H1 (cell line): ENCODE measurements around the gene DRGX. TPM values are rescaled to one million over a fixed set of nuclear protein-coding genes. Genes with fewer than 3 reads are reported as not detected.

Source experiments
- CTCF ChIA-PET: fragments of 300-600 bp; sonication (Branson Sonifier 250); formaldehyde crosslinking; loops from one replicate; lab custom pipeline; 2021; ENCODE audit not compliant: partially characterized antibody; lab: Charles Lee
- POLR2A ChIA-PET: fragments of 300-600 bp; sonication (Branson Sonifier 250); formaldehyde crosslinking; loops from one replicate; lab custom pipeline; 2021; ENCODE audit warnings: inconsistent platforms; ENCODE audit not compliant: partially characterized antibody; lab: Charles Lee
- DNase-seq, 2 experiments: peaks; one replicate each; pipeline versions ENCODE4 v3.0.0 to v3.0.0-alpha.2; 2010 to 2022; ENCODE audit warnings: low spot score in 2 of 2, low read depth in 1 of 2, mixed read lengths in 1 of 2
- FAIRE-seq: peaks from 2 replicates; lab custom pipeline; 2011; peaks lifted over from hg19 to GRCh38; lab: Jason Lieb, UNC
- H2AFZ ChIP-seq: 2 replicates; pipeline ENCODE4 v1.8.1; 2012; ENCODE audit warnings: low read length, inconsistent platforms
- H2AK5ac ChIP-seq: 2 replicates; pipeline ENCODE4 v1.6.1; 2013; ENCODE audit warnings: low read depth, low read length
- H2BK120ac ChIP-seq: replicated peaks from 2 replicates; pipeline ENCODE3; 2013; ENCODE audit warnings: low read depth, low read length, inconsistent platforms
- H2BK12ac ChIP-seq: 2 replicates; pipeline ENCODE4 v1.6.1; 2013; ENCODE audit warnings: low read depth, low read length
- H2BK15ac ChIP-seq: 2 replicates; pipeline ENCODE4 v1.6.1; 2013; ENCODE audit warnings: low read length
- H2BK20ac ChIP-seq: 2 replicates; pipeline ENCODE4 v1.6.1; 2013; ENCODE audit warnings: low read length
- H2BK5ac ChIP-seq: 2 replicates; pipeline ENCODE4 v1.6.1; 2013; ENCODE audit warnings: low read depth, low read length
- H3K14ac ChIP-seq: 2 replicates; pipeline ENCODE4 v1.6.1; 2013; ENCODE audit warnings: inconsistent platforms; ENCODE audit not compliant: insufficient read length
- H3K18ac ChIP-seq: 2 replicates; pipeline ENCODE4 v1.6.1; 2013; ENCODE audit warnings: low read length; ENCODE audit errors: extremely low read depth
- H3K23ac ChIP-seq: 2 replicates; pipeline ENCODE4 v1.6.1; 2013; ENCODE audit warnings: inconsistent platforms; ENCODE audit not compliant: insufficient read length
- H3K23me2 ChIP-seq: 2 replicates; pipeline ENCODE4 v1.6.1; 2013; ENCODE audit warnings: low read depth, low read length
- H3K27ac ChIP-seq: 2 replicates; pipeline ENCODE4 v1.6.1; 2011; ENCODE audit warnings: low read depth, low read length, inconsistent platforms
- H3K27me3 ChIP-seq, 4 experiments: replicated peaks in 1 of 4; 1 replicate in 1 of 4; 2 replicates in 3 of 4; pipeline versions ENCODE4 v1.6.1 to v1.8.1; 2011 to 2013; ENCODE audit warnings: low read length in 3 of 4, mild to moderate bottlenecking in 3 of 4, inconsistent platforms in 2 of 4, mixed read lengths in 2 of 4, moderate library complexity in 1 of 4; ENCODE audit not compliant: control insufficient read depth in 3 of 4, insufficient read depth in 3 of 4; ENCODE audit errors: extremely low read depth in 1 of 4
- H3K36me3 ChIP-seq, 4 experiments: 2 replicates each; pipeline versions ENCODE4 v1.6.1 to v1.8.1; 2011 to 2013; ENCODE audit warnings: mild to moderate bottlenecking in 4 of 4, low read length in 3 of 4, moderate library complexity in 2 of 4, control low read depth in 1 of 4, inconsistent platforms in 1 of 4; ENCODE audit not compliant: insufficient read depth in 4 of 4, control insufficient read depth in 2 of 4
- H3K4ac ChIP-seq: replicated peaks from 2 replicates; pipeline ENCODE3; 2013; ENCODE audit warnings: low read length, low read depth, mixed read lengths, inconsistent platforms; ENCODE audit not compliant: insufficient read length
- H3K4me1 ChIP-seq, 4 experiments: replicated peaks in 1 of 4; 1 replicate in 1 of 4; 2 replicates in 3 of 4; pipeline versions ENCODE4 v1.6.1 to v1.8.1; 2011 to 2013; ENCODE audit warnings: low read length in 3 of 4, inconsistent platforms in 2 of 4, mixed read lengths in 1 of 4; ENCODE audit not compliant: insufficient read depth in 4 of 4, control insufficient read depth in 3 of 4
- H3K4me2 ChIP-seq, 2 experiments: 2 replicates each; pipeline versions ENCODE4 v1.6.1 to v1.8.1; 2011 to 2013; ENCODE audit warnings: low read depth in 2 of 2, low read length in 2 of 2, control low read depth in 1 of 2, inconsistent platforms in 1 of 2, mild to moderate bottlenecking in 1 of 2; ENCODE audit not compliant: insufficient read depth in 1 of 2
- H3K4me3 ChIP-seq, 4 experiments: fragments of 200-600, 300-600 bp in 1 of 4; sonication (generic), shearing (Covaris generic), sonication (Bioruptor Twin) in 1 of 4; 2 replicates each; pipeline versions ENCODE4 v1.5.1 to v1.8.1; 2011 to 2016; ENCODE audit warnings: low read length in 4 of 4, low read depth in 3 of 4, control low read depth in 2 of 4, inconsistent platforms in 2 of 4, mild to moderate bottlenecking in 2 of 4, mixed read lengths in 1 of 4, moderate library complexity in 1 of 4; ENCODE audit not compliant: insufficient read depth in 2 of 4; ENCODE audit errors: extremely low read depth in 1 of 4
- H3K56ac ChIP-seq: replicated peaks from 2 replicates; pipeline ENCODE3; 2013; ENCODE audit warnings: low read depth, mild to moderate bottlenecking, mixed read lengths, low read length, inconsistent platforms; ENCODE audit not compliant: insufficient read length
- H3K79me1 ChIP-seq: 2 replicates; pipeline ENCODE4 v1.6.1; 2013; ENCODE audit warnings: low read depth, low read length, control low read depth
- H3K79me2 ChIP-seq, 2 experiments: 2 replicates each; pipeline versions ENCODE4 v1.6.1 to v1.8.1; 2012 to 2013; ENCODE audit warnings: low read length in 2 of 2, mild to moderate bottlenecking in 2 of 2, inconsistent platforms in 1 of 2; ENCODE audit not compliant: insufficient read depth in 2 of 2, control insufficient read depth in 1 of 2
- H3K9ac ChIP-seq, 4 experiments: replicated peaks in 1 of 4; 1 replicate in 1 of 4; 2 replicates in 3 of 4; pipeline versions ENCODE4 v1.6.1 to v1.8.1; 2011 to 2013; ENCODE audit warnings: low read depth in 3 of 4, low read length in 3 of 4, control low read depth in 2 of 4, mild to moderate bottlenecking in 2 of 4, moderate library complexity in 2 of 4, inconsistent platforms in 1 of 4; ENCODE audit errors: extremely low read depth in 1 of 4
- H3K9me3 ChIP-seq, 2 experiments: 2 replicates each; pipeline versions ENCODE4 v1.6.1 to v1.8.1; 2012 to 2013; ENCODE audit warnings: mild to moderate bottlenecking in 2 of 2, moderate library complexity in 2 of 2, control low read depth in 1 of 2, inconsistent platforms in 1 of 2, low read depth in 1 of 2, low read length in 1 of 2, mixed read lengths in 1 of 2; ENCODE audit not compliant: insufficient read depth in 2 of 2
- H4K20me1 ChIP-seq, 2 experiments: replicated peaks in 1 of 2; 2 replicates each; pipeline versions ENCODE3 to v1.8.1; 2011 to 2013; ENCODE audit warnings: inconsistent platforms in 2 of 2, low read length in 2 of 2, mild to moderate bottlenecking in 1 of 2; ENCODE audit not compliant: insufficient read depth in 2 of 2, control insufficient read depth in 1 of 2
- H4K5ac ChIP-seq: 2 replicates; pipeline ENCODE4 v1.6.1; 2013; ENCODE audit warnings: low read length, low read depth, mixed read lengths, inconsistent platforms; ENCODE audit not compliant: insufficient read length
- H4K8ac ChIP-seq: 2 replicates; pipeline ENCODE4 v1.8.0; 2013; ENCODE audit warnings: mild to moderate bottlenecking, moderate library complexity, low read length, inconsistent platforms; ENCODE audit not compliant: insufficient read depth; ENCODE audit errors: extremely low read depth
- H4K91ac ChIP-seq: replicated peaks from 2 replicates; pipeline ENCODE3; 2013; ENCODE audit warnings: low read length, mixed read lengths, inconsistent platforms; ENCODE audit not compliant: insufficient read length
- BACH1 ChIP-seq: IDR thresholded peaks from 2 replicates; pipeline ENCODE4 v1.6.1; 2012; ENCODE audit warnings: low read length, improper control_type of control experiment
- BRCA1 ChIP-seq: IDR thresholded peaks from 2 replicates; pipeline ENCODE4 v1.6.1; 2012; ENCODE audit warnings: low read depth, low read length, improper control_type of control experiment
- CBX8 ChIP-seq: fragments of 300-800, 300-1000 bp; sonication (generic); IDR thresholded peaks from 2 replicates; pipeline ENCODE4 v1.7.1; 2016; ENCODE audit warnings: low read depth, low read length, borderline replicate concordance
- CHD2 ChIP-seq: IDR thresholded peaks from 2 replicates; pipeline ENCODE4 v1.6.1; 2012; ENCODE audit warnings: low read length, improper control_type of control experiment
- CTBP2 ChIP-seq: IDR thresholded peaks from 2 replicates; pipeline ENCODE4 v1.7.0; 2011; ENCODE audit warnings: borderline replicate concordance, mild to moderate bottlenecking, moderate library complexity, mixed read lengths, low read length; ENCODE audit not compliant: insufficient read depth, insufficient read length
- EP300 ChIP-seq, 2 experiments: IDR thresholded peaks; 1 replicate in 1 of 2; 2 replicates in 1 of 2; pipeline ENCODE4 v1.6.1; 2011 to 2012; ENCODE audit warnings: low read depth in 2 of 2, low read length in 2 of 2, mild to moderate bottlenecking in 2 of 2, borderline replicate concordance in 1 of 2, inconsistent platforms in 1 of 2, moderate library complexity in 1 of 2
- JUN ChIP-seq: IDR thresholded peaks from 2 replicates; pipeline ENCODE4 v1.6.1; 2011; ENCODE audit warnings: low read depth, mild to moderate bottlenecking, improper control_type of control experiment, low read length
- NANOG ChIP-seq: IDR thresholded peaks from 2 replicates; pipeline ENCODE4 v1.6.1; 2011; ENCODE audit warnings: low read length, low read depth, mild to moderate bottlenecking, inconsistent platforms; ENCODE audit not compliant: insufficient read depth, poor library complexity, severe bottlenecking
- RBBP5 ChIP-seq: IDR thresholded peaks from 2 replicates; pipeline ENCODE4 v1.7.1; 2012; ENCODE audit warnings: low read depth, mild to moderate bottlenecking, inconsistent platforms, low read length, moderate library complexity, borderline replicate concordance
- SP4 ChIP-seq: IDR thresholded peaks from 2 replicates; pipeline ENCODE4 v1.6.1; 2012; ENCODE audit warnings: low read length, inconsistent platforms
- SRF ChIP-seq: IDR thresholded peaks from 2 replicates; pipeline ENCODE4 v1.6.1; 2011; ENCODE audit warnings: mild to moderate bottlenecking, low read depth, low read length, moderate library complexity
- WGBS, 2 experiments: shearing (Covaris generic) in 1 of 2; methylation state at CpG; one replicate each; pipeline versions ENCODE4 v1.1.6 to v1.1.7; 2013 to 2015; ENCODE audit warnings: low lambda C conversion rate in 2 of 2, mixed read lengths in 2 of 2, inconsistent platforms in 1 of 2, low coverage in 1 of 2, missing lambda C conversion rate in 1 of 2; ENCODE audit not compliant: insufficient replicate concordance in 2 of 2, insufficient coverage in 1 of 2, insufficient read length in 1 of 2; ENCODE audit errors: extremely low coverage in 1 of 2, missing lambda C conversion rate in 1 of 2; 5-methylcytosine and 5-hydroxymethylcytosine counted together
- polyA plus RNA-seq, 7 experiments: library from polyadenylated mRNA; depleted of rRNA in 3 of 7; stranded (reverse) in 5 of 7; unstranded in 2 of 7; fragments of >200 nt in 5 of 7; fragments of 200-250 nt in 2 of 7; gene quantifications; 1 replicate in 5 of 7; 2 replicates in 1 of 7; 4 replicates in 1 of 7; pipeline versions ENCODE4 v1.2.1 to v1.2.3, GENCODE V29; 2011 to 2013; ENCODE audit warnings: missing spikeins in 2 of 7, mixed read lengths in 2 of 7
- total RNA-seq: library from RNA; stranded (reverse); fragmentation: NEBNext Ultra II Directional; extraction: Animal tissue kit (Norgen Biotek cat#: 25700); gene quantifications from 2 replicates; pipeline ENCODE4 v1.2.1, GENCODE V29; 2021

Gene DRGX
- total and polyA plus RNA-seq, 2 of the 8 experiments (the other 6 are each of a cell fraction or from before 2014, with no cell fraction given) = not detected

DNA sequence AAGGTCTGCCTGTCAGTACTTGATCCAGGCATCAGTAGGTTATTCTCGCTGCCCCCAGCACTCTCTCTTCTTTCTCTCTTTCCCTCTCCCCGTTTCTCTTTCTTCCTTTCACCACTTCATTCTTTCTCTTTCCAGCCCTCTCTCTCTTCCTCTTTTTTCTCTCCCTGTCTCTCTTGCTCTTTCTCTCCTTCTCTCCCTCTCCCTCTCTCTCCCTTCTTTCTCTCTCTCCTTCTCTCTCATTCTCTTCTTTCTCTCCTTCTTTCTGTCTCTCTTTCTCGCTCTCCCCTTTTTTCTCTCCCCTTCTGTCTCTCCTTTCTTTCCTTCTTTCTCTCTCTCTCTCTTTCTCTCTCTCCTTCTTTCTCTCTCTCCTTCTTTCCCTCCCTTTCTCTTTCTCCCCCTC is 7.5 kb upstream of the DRGX start:
- FAIRE-seq = no peak
- Histone ChIP-seq H3K23ac (no peak overlapping the region), H3K27ac (no peak overlapping the region), H4K5ac (no peak overlapping the region), H3K4me1 (peaks cover 0 to 6% (median 2%) of the 10 kb centered on the region in 4 experiments; a peak in 5 of 7 replicates), H4K20me1 (peaks cover 0 to 4% of the 10 kb centered on the region in 2 experiments), H3K56ac (no peak overlapping the region), H4K91ac (no peak overlapping the region), H4K8ac (no peak overlapping the region), H2BK5ac (no peak overlapping the region), H3K79me1 (no peaks in the 10 kb centered on the region), H3K79me2 (no peaks in the 10 kb centered on the region), H2BK20ac (no peak overlapping the region), H3K9ac (no peak overlapping the region), H3K9me3 (no peaks in the 10 kb centered on the region), H3K4me2 (no peak overlapping the region), H3K36me3 (no peaks in the 10 kb centered on the region), H3K4ac (no peak overlapping the region), H3K27me3 (peaks cover 9 to 41% (median 21%) of the 10 kb centered on the region in 4 experiments), H3K14ac (no peak overlapping the region), H2BK15ac (no peak overlapping the region), H2AK5ac (no peak overlapping the region), H3K4me3 (no peak overlapping the region), H2BK12ac (no peak overlapping the region), H2BK120ac (no peak overlapping the region), H2AFZ (no peak overlapping the region), H3K18ac (no peak overlapping the region), H3K23me2 (peaks cover under 1% of the 10 kb centered on the region; the same call in 1 of the 2 replicates)
- 50 to 63% methylated on average over 2 to 3 of the region's 3 CpGs for WGBS, 2 experiments
- ChIA-PET CTCF (interaction anchor here (10.4 kb wide), 1 partner anchor 111 kb away, joined by 261 read pairs; no protein-coding TSS in a partner anchor), POLR2A (no interaction called here)
- TF ChIP-seq CHD2 = no peak
- TF ChIP-seq BRCA1 = no peak
- no peak for TF ChIP-seq SP4
- no peak for TF ChIP-seq CBX8
- no peak for TF ChIP-seq BACH1
- no peak for TF ChIP-seq CTBP2
- no peak for TF ChIP-seq NANOG
- TF ChIP-seq JUN = no peak
- TF ChIP-seq SRF = no peak
- TF ChIP-seq EP300 (IDR thresholded peaks at IDR 0.05; ENCODE audit: borderline replicate concordance in 1 of 2, low read depth in 2 of 2, low read length in 2 of 2) = no peak
- TF ChIP-seq RBBP5 = no peak
- no peak for DNase-seq
